ENCODE measurements around the gene C8A. TPM values are rescaled to one million over a fixed set of nuclear protein-coding genes. Genes with fewer than 3 reads are reported as not detected.

Gene C8A
- total RNA-seq, 1 donor = not detected

DNA sequence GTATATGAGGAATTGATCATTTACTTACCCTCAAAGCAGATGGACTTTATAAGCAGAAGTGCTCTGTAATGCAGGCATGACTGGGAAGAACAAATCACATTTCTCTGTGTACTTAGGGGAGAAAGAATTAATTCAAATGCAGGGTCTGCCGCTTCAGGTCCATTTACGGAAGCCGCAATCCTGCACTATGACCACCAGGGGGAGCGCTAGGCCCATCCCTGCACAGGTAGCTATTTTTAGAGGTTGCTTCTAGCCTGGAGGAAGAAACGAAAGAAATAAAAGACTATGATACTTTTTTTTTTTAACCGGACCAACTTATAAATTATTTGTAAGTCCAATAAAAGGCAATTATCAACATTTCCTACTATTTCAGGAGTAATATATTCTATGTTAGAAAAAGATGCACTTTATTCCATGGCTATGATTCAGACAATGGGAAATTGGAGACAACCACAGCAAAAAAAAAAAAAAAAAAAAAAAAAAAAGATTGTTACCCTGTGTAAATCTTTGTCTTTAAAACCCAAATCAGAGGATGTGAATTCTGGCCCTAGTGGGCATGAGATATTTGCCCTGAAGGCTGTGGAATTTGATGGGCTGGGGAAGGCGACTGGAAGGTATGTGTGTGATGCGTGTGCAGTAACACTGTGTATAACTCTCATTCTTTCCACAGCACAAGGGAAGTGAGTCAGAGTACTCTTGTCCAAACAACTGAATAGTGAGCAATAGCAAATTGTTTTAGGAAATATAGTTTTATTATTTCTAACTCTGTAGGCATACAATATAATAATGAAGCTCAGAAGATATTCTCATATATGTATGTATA, 22.5 kb upstream of the C8A start:
- Histone ChIP-seq H3K4me1 (ENCODE audit: insufficient read depth, low read length) (peaks cover 10% of the 10 kb centered on the region), H3K36me3 (ENCODE audit: insufficient read depth, low read length) (no peaks in the 10 kb centered on the region), H4K20me1 (ENCODE audit: insufficient read depth, low read length) (no peaks in the 10 kb centered on the region), H3K27ac (ENCODE audit: low read depth, low read length) (peak overlapping the region; percentile 87), H3K4me3 (ENCODE audit: insufficient read depth, low read length) (no peak overlapping the region), H3K79me2 (ENCODE audit: insufficient read depth, low read length) (no peaks in the 10 kb centered on the region), H3K4me2 (ENCODE audit: insufficient read depth, low read length) (peak overlapping the region; percentile 79), H3K27me3 (ENCODE audit: insufficient read depth, low read length) (no peaks in the 10 kb centered on the region), H2AFZ (ENCODE audit: low read length) (no peak overlapping the region), H3K9me3 (ENCODE audit: low read depth, low read length) (no peaks in the 10 kb centered on the region)
- TF ChIP-seq, protein P1, sequence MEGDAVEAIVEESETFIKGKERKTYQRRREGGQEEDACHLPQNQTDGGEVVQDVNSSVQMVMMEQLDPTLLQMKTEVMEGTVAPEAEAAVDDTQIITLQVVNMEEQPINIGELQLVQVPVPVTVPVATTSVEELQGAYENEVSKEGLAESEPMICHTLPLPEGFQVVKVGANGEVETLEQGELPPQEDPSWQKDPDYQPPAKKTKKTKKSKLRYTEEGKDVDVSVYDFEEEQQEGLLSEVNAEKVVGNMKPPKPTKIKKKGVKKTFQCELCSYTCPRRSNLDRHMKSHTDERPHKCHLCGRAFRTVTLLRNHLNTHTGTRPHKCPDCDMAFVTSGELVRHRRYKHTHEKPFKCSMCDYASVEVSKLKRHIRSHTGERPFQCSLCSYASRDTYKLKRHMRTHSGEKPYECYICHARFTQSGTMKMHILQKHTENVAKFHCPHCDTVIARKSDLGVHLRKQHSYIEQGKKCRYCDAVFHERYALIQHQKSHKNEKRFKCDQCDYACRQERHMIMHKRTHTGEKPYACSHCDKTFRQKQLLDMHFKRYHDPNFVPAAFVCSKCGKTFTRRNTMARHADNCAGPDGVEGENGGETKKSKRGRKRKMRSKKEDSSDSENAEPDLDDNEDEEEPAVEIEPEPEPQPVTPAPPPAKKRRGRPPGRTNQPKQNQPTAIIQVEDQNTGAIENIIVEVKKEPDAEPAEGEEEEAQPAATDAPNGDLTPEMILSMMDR (IDR thresholded peaks at IDR 0.05; ENCODE audit: extremely low read depth, low read depth, low read length) = peak; percentile 99
- DNase-seq (ENCODE audit: insufficient read length, low spot score, missing footprints) = peak; percentile 93

DNA sequence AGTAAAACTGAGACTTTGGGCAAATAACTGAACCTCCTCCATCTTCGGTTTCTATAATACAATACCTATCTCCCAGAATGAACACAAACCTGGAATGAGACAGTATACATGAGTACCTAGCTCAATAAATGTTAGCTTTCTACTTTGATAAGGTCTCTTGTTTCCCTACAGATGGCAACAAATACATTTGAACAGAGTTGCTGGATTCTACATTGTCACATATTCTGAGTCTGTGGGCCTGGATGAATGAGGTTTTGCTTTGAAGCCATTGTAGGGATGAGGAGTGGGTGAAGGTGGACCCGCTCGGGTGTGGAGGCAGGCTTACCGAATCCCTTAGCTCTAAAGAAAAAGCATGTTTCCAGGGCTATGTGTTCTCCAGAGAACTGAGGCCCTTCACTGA, 21.5 kb upstream of the C8A start:
- peak overlapping the region; percentile 47 for H2AFZ ChIP-seq (ENCODE audit: low read length)
- no peak overlapping the region for H3K4me3 ChIP-seq (ENCODE audit: insufficient read depth, low read length)
- TF ChIP-seq, protein P1 (IDR thresholded peaks at IDR 0.05; ENCODE audit: extremely low read depth, low read depth, low read length) = no peak
- no peak for DNase-seq (ENCODE audit: insufficient read length, low spot score, missing footprints)
- H3K4me2 ChIP-seq (ENCODE audit: insufficient read depth, low read length) = peak overlapping the region; percentile 79
- H3K4me1 ChIP-seq (ENCODE audit: insufficient read depth, low read length) = peaks cover 10% of the 10 kb centered on the region
- no peaks in the 10 kb centered on the region for H3K36me3 ChIP-seq (ENCODE audit: insufficient read depth, low read length)
- no peaks in the 10 kb centered on the region for H4K20me1 ChIP-seq (ENCODE audit: insufficient read depth, low read length)
- no peaks in the 10 kb centered on the region for H3K79me2 ChIP-seq (ENCODE audit: insufficient read depth, low read length)
- H3K9me3 ChIP-seq (ENCODE audit: low read depth, low read length) = no peaks in the 10 kb centered on the region
- H3K27me3 ChIP-seq (ENCODE audit: insufficient read depth, low read length) = no peaks in the 10 kb centered on the region
- peak overlapping the region; percentile 87 for H3K27ac ChIP-seq (ENCODE audit: low read depth, low read length)

DNA sequence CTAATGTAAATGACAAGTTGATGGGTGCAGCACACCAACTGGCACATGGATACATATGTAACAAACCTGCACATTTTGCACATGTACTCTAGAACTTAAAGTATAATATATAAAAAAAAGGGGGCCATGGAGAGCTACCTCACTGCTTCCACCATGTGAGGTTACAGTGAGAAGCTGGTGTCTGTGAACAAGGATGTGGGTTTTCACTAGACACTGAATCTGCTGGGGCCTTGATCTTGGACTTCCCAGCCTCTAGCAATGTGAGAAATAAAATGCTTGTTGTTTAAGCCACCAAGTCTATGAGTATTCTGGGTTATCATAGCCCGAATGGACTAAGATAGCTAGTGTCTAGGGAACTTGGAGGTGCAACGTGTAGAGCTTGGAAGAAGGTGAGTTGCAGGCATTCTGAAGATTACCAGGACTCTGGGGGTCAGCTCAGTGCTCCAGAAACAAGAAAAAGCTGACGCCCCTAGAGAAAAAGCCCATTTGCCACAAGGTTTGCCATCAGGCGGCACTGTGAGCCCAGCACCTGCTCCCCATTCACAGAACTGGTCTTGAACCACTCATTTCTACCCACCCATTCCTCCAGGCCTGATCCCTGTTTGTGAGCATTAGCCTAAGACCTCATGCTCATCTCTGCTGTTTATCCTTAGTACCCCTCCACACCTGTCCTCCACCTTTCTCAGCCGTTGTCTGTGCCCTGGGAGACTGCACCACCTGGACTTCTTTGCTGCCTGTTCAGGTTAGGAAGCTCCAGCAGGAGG, 20.3 kb upstream of the C8A start:
- DNase-seq (ENCODE audit: insufficient read length, low spot score, missing footprints) = no peak
- H3K27ac ChIP-seq (ENCODE audit: low read depth, low read length) = no peak overlapping the region
- no peak overlapping the region for H3K4me2 ChIP-seq (ENCODE audit: insufficient read depth, low read length)
- H3K4me3 ChIP-seq (ENCODE audit: insufficient read depth, low read length) = no peak overlapping the region
- no peaks in the 10 kb centered on the region for H3K79me2 ChIP-seq (ENCODE audit: insufficient read depth, low read length)
- H2AFZ ChIP-seq (ENCODE audit: low read length) = no peak overlapping the region
- H3K4me1 ChIP-seq (ENCODE audit: insufficient read depth, low read length) = peaks cover 10% of the 10 kb centered on the region
- TF ChIP-seq, protein P1 (IDR thresholded peaks at IDR 0.05; ENCODE audit: extremely low read depth, low read depth, low read length) = no peak
- H4K20me1 ChIP-seq (ENCODE audit: insufficient read depth, low read length) = no peaks in the 10 kb centered on the region
- H3K27me3 ChIP-seq (ENCODE audit: insufficient read depth, low read length) = no peaks in the 10 kb centered on the region
- H3K36me3 ChIP-seq (ENCODE audit: insufficient read depth, low read length) = no peaks in the 10 kb centered on the region
- H3K9me3 ChIP-seq (ENCODE audit: low read depth, low read length) = no peaks in the 10 kb centered on the region

DNA sequence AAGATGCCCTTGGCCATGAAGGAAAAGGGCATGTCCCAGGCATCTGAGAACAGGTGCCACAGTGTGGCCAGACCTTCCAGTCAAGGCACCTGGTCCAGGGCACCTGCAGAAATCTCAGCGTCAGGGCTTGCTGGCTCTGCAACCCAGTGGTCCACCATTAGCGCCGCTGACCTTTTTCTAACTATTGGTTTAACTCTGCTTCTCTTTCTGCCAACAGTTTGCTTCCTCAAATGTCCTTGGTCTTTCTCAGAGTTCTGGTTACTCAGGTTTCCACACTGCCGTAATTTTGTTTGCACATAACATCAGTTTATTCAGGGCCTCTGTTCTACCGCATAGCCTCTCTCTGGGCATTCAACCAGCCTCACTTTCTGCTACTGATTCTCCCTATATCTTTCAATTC, 18.9 kb upstream of the C8A start:
- Histone ChIP-seq H2AFZ (ENCODE audit: low read length) (no peak overlapping the region), H3K9me3 (ENCODE audit: low read depth, low read length) (no peaks in the 10 kb centered on the region), H3K27ac (ENCODE audit: low read depth, low read length) (no peak overlapping the region), H3K4me1 (ENCODE audit: insufficient read depth, low read length) (peaks cover 10% of the 10 kb centered on the region), H3K27me3 (ENCODE audit: insufficient read depth, low read length) (no peaks in the 10 kb centered on the region), H3K79me2 (ENCODE audit: insufficient read depth, low read length) (no peaks in the 10 kb centered on the region), H3K4me3 (ENCODE audit: insufficient read depth, low read length) (no peak overlapping the region), H3K4me2 (ENCODE audit: insufficient read depth, low read length) (no peak overlapping the region), H3K36me3 (ENCODE audit: insufficient read depth, low read length) (no peaks in the 10 kb centered on the region), H4K20me1 (ENCODE audit: insufficient read depth, low read length) (no peaks in the 10 kb centered on the region)
- TF ChIP-seq, protein P1 (IDR thresholded peaks at IDR 0.05; ENCODE audit: extremely low read depth, low read depth, low read length) = no peak
- DNase-seq (ENCODE audit: insufficient read length, low spot score, missing footprints) = no peak
